IMR-90 (cell line): Measurements from ENCODE around the gene ZNF512B.
"Not testable (repeated sequence)": the region's sequence is repeated elsewhere in the genome, so short reads cannot be mapped to it uniquely, and the experiment has no call there.

Experiments used
- BHLHE40 ChIP-seq: fragments of 150-350 bp; IDR thresholded peaks from 2 replicates; pipeline ENCODE4 v1.6.1; 2016; ENCODE audit warnings: mild to moderate bottlenecking, low read depth, low read length
- CEBPB ChIP-seq: IDR thresholded peaks from 2 replicates; pipeline ENCODE4 v1.6.1; 2012; ENCODE audit warnings: low read depth, low read length, improper control_type of control experiment
- CTCF ChIP-seq: conservative IDR thresholded peaks from 2 replicates; pipeline ENCODE4 v1.5.1; 2012; ENCODE audit warnings: mild to moderate bottlenecking, low read depth, low read length, improper control_type of control experiment
- FOS ChIP-seq: fragments of 150-350 bp; IDR thresholded peaks from 2 replicates; pipeline ENCODE4 v1.6.1; 2016; ENCODE audit warnings: low read depth, low read length
- MAFK ChIP-seq: IDR thresholded peaks from 2 replicates; pipeline ENCODE4 v1.6.1; 2012; ENCODE audit warnings: low read depth, low read length, improper control_type of control experiment
- MXI1 ChIP-seq: IDR thresholded peaks from 2 replicates; pipeline ENCODE4 v1.6.1; 2012; ENCODE audit warnings: low read depth, mild to moderate bottlenecking, low read length, moderate library complexity, borderline replicate concordance
- POLR2A ChIP-seq: IDR thresholded peaks from 2 replicates; pipeline ENCODE4 v1.6.1; 2012; ENCODE audit warnings: mild to moderate bottlenecking, low read depth, low read length
- RAD21 ChIP-seq: IDR thresholded peaks from 2 replicates; pipeline ENCODE4 v1.6.1; 2012; ENCODE audit warnings: low read length, improper control_type of control experiment
- RCOR1 ChIP-seq: IDR thresholded peaks from 2 replicates; pipeline ENCODE4 v1.6.1; 2012; ENCODE audit warnings: mild to moderate bottlenecking, low read length, improper control_type of control experiment; ENCODE audit not compliant: insufficient replicate concordance
- TF ChIP-seq, protein P1 (sequence below): fragments of 150-350 bp; IDR thresholded peaks from 2 replicates; pipeline ENCODE4 v1.6.1; 2017; ENCODE audit warnings: mild to moderate bottlenecking, antibody characterized with exemption, low read length, low read depth

DNA sequence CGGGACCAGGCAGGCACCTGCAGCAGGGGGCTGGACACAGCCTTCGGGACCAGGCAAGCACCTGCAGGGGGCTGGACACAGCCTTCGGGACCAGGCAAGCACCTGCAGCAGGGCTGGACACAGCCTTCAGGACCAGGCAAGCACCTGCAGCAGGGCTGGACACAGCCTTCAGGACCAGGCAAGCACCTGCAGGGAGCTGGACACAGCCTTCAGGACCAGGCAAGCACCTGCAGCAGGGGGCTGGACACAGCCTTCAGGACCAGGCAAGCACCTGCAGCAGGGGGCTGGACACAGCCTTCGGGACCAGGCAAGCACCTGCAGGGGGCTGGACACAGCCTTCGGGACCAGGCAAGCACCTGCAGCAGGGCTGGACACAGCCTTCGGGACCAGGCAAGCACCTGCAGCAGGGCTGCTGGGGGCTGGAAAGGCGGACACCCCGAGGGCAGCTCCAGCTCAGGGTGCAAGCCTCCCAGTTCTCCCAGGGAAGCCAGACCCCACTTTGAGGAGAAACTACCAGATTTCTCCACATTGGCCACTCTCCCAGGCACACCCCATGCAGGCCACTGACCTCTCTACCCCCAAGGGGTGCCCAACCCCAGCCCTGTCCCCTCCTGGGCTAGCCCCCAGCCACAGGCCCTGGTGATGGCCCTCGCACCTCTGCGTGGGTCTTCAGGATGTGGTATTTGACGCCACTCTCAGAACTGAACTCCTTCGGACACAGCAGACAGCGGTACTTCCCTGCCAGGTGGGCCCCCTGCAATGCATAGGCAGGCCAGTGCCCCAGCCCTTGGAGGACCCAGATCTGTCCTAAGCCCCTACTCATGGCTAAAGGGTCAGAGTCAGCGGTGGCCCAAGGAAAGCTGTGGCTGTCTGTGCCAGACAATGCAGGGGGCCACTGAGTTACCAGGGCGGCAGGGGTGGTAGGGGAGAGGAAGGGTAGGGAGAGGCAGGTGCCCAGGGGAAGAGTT lies 8.8 kb downstream of the ZNF512B start:
- not testable (repeated sequence) for TF ChIP-seq POLR2A, MAFK, CTCF, CEBPB, RCOR1, FOS, RAD21, MXI1, BHLHE40
- TF ChIP-seq, protein P1, sequence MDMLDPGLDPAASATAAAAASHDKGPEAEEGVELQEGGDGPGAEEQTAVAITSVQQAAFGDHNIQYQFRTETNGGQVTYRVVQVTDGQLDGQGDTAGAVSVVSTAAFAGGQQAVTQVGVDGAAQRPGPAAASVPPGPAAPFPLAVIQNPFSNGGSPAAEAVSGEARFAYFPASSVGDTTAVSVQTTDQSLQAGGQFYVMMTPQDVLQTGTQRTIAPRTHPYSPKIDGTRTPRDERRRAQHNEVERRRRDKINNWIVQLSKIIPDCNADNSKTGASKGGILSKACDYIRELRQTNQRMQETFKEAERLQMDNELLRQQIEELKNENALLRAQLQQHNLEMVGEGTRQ, result not testable (repeated sequence)
